Activated CD8-positive, alpha-beta memory T cell treated with anti-CD3 and anti-CD28 coated beads, Interleukin-2, amount 10 ng/mL, durations not matched to agents 7 days and 5 days (primary cell): ENCODE data around the gene LPO. TPM values are rescaled to one million over a fixed set of nuclear protein-coding genes. Genes with fewer than 3 reads are reported as not detected.
A peak's percentile ranks its signal among the peaks of the same experiment; 100 is the strongest.

Source experiments
- ATAC-seq: fragments of 150-1000 bp; cut with Tn5 transposase; one replicate; pipeline ENCODE4 v1.10.0; 2021; ENCODE audit warnings: moderate library complexity
- CTCF ChIA-PET: fragments of 350-600 bp; sonication (Branson Sonifier 250); formaldehyde crosslinking; loops from one replicate; lab custom pipeline; 2021; ENCODE audit warnings: antibody characterized with exemption; lab: Charles Lee
- DNase-seq: peaks from one replicate; pipeline ENCODE4 v3.0.0-alpha.2; 2020
- H3K27ac Mint-ChIP-seq: one replicate; pipeline ENCODE4 v1.8.0; 2021; ENCODE audit warnings: mild to moderate bottlenecking, mixed read lengths
- H3K27me3 Mint-ChIP-seq: one replicate; pipeline ENCODE4 v1.8.0; 2021; ENCODE audit warnings: mixed read lengths
- H3K36me3 Mint-ChIP-seq: one replicate; pipeline ENCODE4 v1.8.0; 2021; ENCODE audit warnings: mild to moderate bottlenecking, mixed read lengths
- H3K4me1 Mint-ChIP-seq: one replicate; pipeline ENCODE4 v1.8.0; 2021; ENCODE audit warnings: mixed read lengths
- H3K4me3 Mint-ChIP-seq: one replicate; pipeline ENCODE4 v1.8.0; 2021; ENCODE audit warnings: mild to moderate bottlenecking, moderate library complexity, mixed read lengths
- H3K9me3 Mint-ChIP-seq: one replicate; pipeline ENCODE4 v1.8.0; 2022; ENCODE audit warnings: low read depth, mixed read lengths
- total RNA-seq, 2 experiments: library from RNA; stranded (reverse); gene quantifications; one replicate each; pipeline ENCODE4 v1.2.3, GENCODE V29; 2021

LPO gene
- total RNA-seq = not detected

- Mint-ChIP-seq H3K27ac (no peak within 1 kb of the TSS), H3K4me1 (peaks cover 3% of the 10 kb centered on the region), H3K36me3 (no peaks in the 10 kb centered on the region), H3K9me3 (no peaks in the 10 kb centered on the region), H3K27me3 (peaks cover 84% of the 10 kb centered on the region), H3K4me3 (no peak within 1 kb of the TSS)
- no peak for DNase-seq
- ATAC-seq = no peak
- CTCF ChIA-PET = interaction anchor here (1.1 to 3.0 kb wide), 3 partner anchors 10 to 41 kb away, joined by 3 to 17 read pairs (median 8); no protein-coding TSS in a partner anchor
Observed at GRCh38 chr17:58238147-58238634, at the start of gene LPO. Gene LPO (plus strand): TSS chr17:58238584. CDS start chr17:58242980, 4,396 bp downstream.

GRCh38 chr17:58189436-58190146, 48.8 kb upstream of the LPO start:
- Mint-ChIP-seq H3K27me3 (peaks cover 7% of the 10 kb centered on the region), H3K4me1 (peaks cover 5% of the 10 kb centered on the region), H3K36me3 (no peaks in the 10 kb centered on the region), H3K4me3 (no peak overlapping the region), H3K27ac (no peak overlapping the region), H3K9me3 (no peaks in the 10 kb centered on the region)
- no peak for DNase-seq
- no peak for ATAC-seq
- CTCF ChIA-PET = interaction anchor here (0.7 to 1.9 kb wide), 2 partner anchors 10 to 12 kb away, joined by 3 to 7 read pairs; no protein-coding TSS in a partner anchor

- no peaks in the 10 kb centered on the region for H3K36me3 Mint-ChIP-seq
- CTCF ChIA-PET = interaction anchor here (1.0 to 1.9 kb wide), 3 partner anchors 8 to 58 kb away, joined by 3 to 7 read pairs (median 6); no protein-coding TSS in a partner anchor
- H3K4me3 Mint-ChIP-seq = no peak overlapping the region
- H3K4me1 Mint-ChIP-seq = no peaks in the 10 kb centered on the region
- DNase-seq (no peak), ATAC-seq (no peak)
- H3K9me3 Mint-ChIP-seq = no peaks in the 10 kb centered on the region
- H3K27me3 Mint-ChIP-seq = peaks cover 7% of the 10 kb centered on the region
- no peak overlapping the region for H3K27ac Mint-ChIP-seq
Observed at GRCh38 chr17:58191241-58191896, 47.0 kb upstream of the LPO start.

- CTCF ChIA-PET = no interaction called here
- no peak within 1 kb of the TSS for H3K27ac Mint-ChIP-seq
- no peak for ATAC-seq
- no peak for DNase-seq
- H3K27me3 Mint-ChIP-seq = peaks cover 7% of the 10 kb centered on the region
- no peaks in the 10 kb centered on the region for H3K36me3 Mint-ChIP-seq
- no peaks in the 10 kb centered on the region for H3K4me1 Mint-ChIP-seq
- H3K4me3 Mint-ChIP-seq = no peak within 1 kb of the TSS
- H3K9me3 Mint-ChIP-seq = no peaks in the 10 kb centered on the region
Observed at GRCh38 chr17:58192612-58193011, 45.8 kb upstream of the LPO start, which contains the start of gene EPX. Gene EPX (plus strand): TSS chr17:58192726. CDS start chr17:58192847, 121 bp downstream.

- CTCF ChIA-PET = no interaction called here
- DNase-seq (no peak), ATAC-seq (no peak)
- H3K27me3 Mint-ChIP-seq = peaks cover 16% of the 10 kb centered on the region
- no peaks in the 10 kb centered on the region for H3K4me1 Mint-ChIP-seq
- no peaks in the 10 kb centered on the region for H3K9me3 Mint-ChIP-seq
- H3K4me3 Mint-ChIP-seq = no peak overlapping the region
- H3K36me3 Mint-ChIP-seq = no peaks in the 10 kb centered on the region
- no peak overlapping the region for H3K27ac Mint-ChIP-seq
Observed at GRCh38 chr17:58193641-58194255, 44.6 kb upstream of the LPO start.

GRCh38 chr17:58195518-58196123, 42.8 kb upstream of the LPO start:
- Mint-ChIP-seq H3K36me3 (no peaks in the 10 kb centered on the region), H3K27me3 (peaks cover 27% of the 10 kb centered on the region), H3K27ac (no peak overlapping the region), H3K4me3 (no peak overlapping the region), H3K9me3 (no peaks in the 10 kb centered on the region), H3K4me1 (no peaks in the 10 kb centered on the region)
- CTCF ChIA-PET = no interaction called here
- DNase-seq = no peak
- no peak for ATAC-seq

GRCh38 chr17:58196610-58197009, 41.8 kb upstream of the LPO start:
- DNase-seq (no peak), ATAC-seq (no peak)
- H3K27me3 Mint-ChIP-seq = peaks cover 25% of the 10 kb centered on the region
- H3K36me3 Mint-ChIP-seq = no peaks in the 10 kb centered on the region
- H3K9me3 Mint-ChIP-seq = no peaks in the 10 kb centered on the region
- no peak overlapping the region for H3K27ac Mint-ChIP-seq
- no peak overlapping the region for H3K4me3 Mint-ChIP-seq
- CTCF ChIA-PET = no interaction called here
- H3K4me1 Mint-ChIP-seq = no peaks in the 10 kb centered on the region

- H3K36me3 Mint-ChIP-seq = no peaks in the 10 kb centered on the region
- no peak overlapping the region for H3K27ac Mint-ChIP-seq
- peak; percentile 62 for DNase-seq
- no peaks in the 10 kb centered on the region for H3K4me1 Mint-ChIP-seq
- no peak overlapping the region for H3K4me3 Mint-ChIP-seq
- peaks cover 25% of the 10 kb centered on the region for H3K27me3 Mint-ChIP-seq
- CTCF ChIA-PET = interaction anchor here (0.5 to 3.3 kb wide), 24 partner anchors 9 to 288 kb away, joined by 3 to 17 read pairs (median 5); partner anchors contain the start of genes HSF5, MKS1 and RNF43
- ATAC-seq = peak; percentile 83
- H3K9me3 Mint-ChIP-seq = no peaks in the 10 kb centered on the region
Observed at GRCh38 chr17:58200024-58200633, 38.3 kb upstream of the LPO start.

- Mint-ChIP-seq H3K9me3 (no peaks in the 10 kb centered on the region), H3K27ac (no peak overlapping the region), H3K4me1 (no peaks in the 10 kb centered on the region), H3K27me3 (peaks cover 22% of the 10 kb centered on the region), H3K36me3 (no peaks in the 10 kb centered on the region), H3K4me3 (no peak overlapping the region)
- ATAC-seq (no peak), DNase-seq (no peak)
- CTCF ChIA-PET = interaction anchor here (1.1 kb wide), 1 partner anchor 47 kb away, joined by 3 read pairs; no protein-coding TSS in a partner anchor
Observed at GRCh38 chr17:58202859-58203258, 35.5 kb upstream of the LPO start.

GRCh38 chr17:58204796-58205195, 33.6 kb upstream of the LPO start:
- ATAC-seq (no peak), DNase-seq (no peak)
- H3K9me3 Mint-ChIP-seq = no peaks in the 10 kb centered on the region
- no peak overlapping the region for H3K4me3 Mint-ChIP-seq
- CTCF ChIA-PET = interaction anchor here (1.2 kb wide), 1 partner anchor 45 kb away, joined by 3 read pairs; no protein-coding TSS in a partner anchor
- no peaks in the 10 kb centered on the region for H3K4me1 Mint-ChIP-seq
- peaks cover 2% of the 10 kb centered on the region for H3K36me3 Mint-ChIP-seq
- H3K27ac Mint-ChIP-seq = no peak overlapping the region
- H3K27me3 Mint-ChIP-seq = peaks cover 5% of the 10 kb centered on the region

- ATAC-seq = no peak
- peaks cover 2% of the 10 kb centered on the region for H3K36me3 Mint-ChIP-seq
Observed at GRCh38 chr17:58205936-58206335, 32.4 kb upstream of the LPO start.

GRCh38 chr17:58207451-58207850, 30.9 kb upstream of the LPO start:
- H3K36me3 Mint-ChIP-seq = peaks cover 4% of the 10 kb centered on the region
- DNase-seq (no peak), ATAC-seq (no peak)
- no peaks in the 10 kb centered on the region for H3K9me3 Mint-ChIP-seq
- no peak overlapping the region for H3K27ac Mint-ChIP-seq
- peaks cover 4% of the 10 kb centered on the region for H3K4me1 Mint-ChIP-seq
- no peak overlapping the region for H3K4me3 Mint-ChIP-seq
- no peaks in the 10 kb centered on the region for H3K27me3 Mint-ChIP-seq
- CTCF ChIA-PET = interaction anchor here (0.7 kb wide), 1 partner anchor 16 kb away, joined by 6 read pairs; no protein-coding TSS in a partner anchor

More at GRCh38 chr17:58205936-58206335, 32.4 kb upstream of the LPO start:
- Mint-ChIP-seq H3K27ac (no peak overlapping the region), H3K27me3 (no peaks in the 10 kb centered on the region), H3K4me1 (peaks cover 3% of the 10 kb centered on the region), H3K9me3 (no peaks in the 10 kb centered on the region), H3K4me3 (no peak overlapping the region)
- CTCF ChIA-PET = interaction anchor here (1.2 kb wide), 1 partner anchor 44 kb away, joined by 3 read pairs; no protein-coding TSS in a partner anchor
- DNase-seq = no peak
